T-helper 22 cell (primary cell): ENCODE results near the gene GABRD.

Experiments used
- DNase-seq: peaks from one replicate; pipeline ENCODE4 v3.0.0-alpha.2; 2020; ENCODE audit warnings: low read depth

Gene GABRD

DNA sequence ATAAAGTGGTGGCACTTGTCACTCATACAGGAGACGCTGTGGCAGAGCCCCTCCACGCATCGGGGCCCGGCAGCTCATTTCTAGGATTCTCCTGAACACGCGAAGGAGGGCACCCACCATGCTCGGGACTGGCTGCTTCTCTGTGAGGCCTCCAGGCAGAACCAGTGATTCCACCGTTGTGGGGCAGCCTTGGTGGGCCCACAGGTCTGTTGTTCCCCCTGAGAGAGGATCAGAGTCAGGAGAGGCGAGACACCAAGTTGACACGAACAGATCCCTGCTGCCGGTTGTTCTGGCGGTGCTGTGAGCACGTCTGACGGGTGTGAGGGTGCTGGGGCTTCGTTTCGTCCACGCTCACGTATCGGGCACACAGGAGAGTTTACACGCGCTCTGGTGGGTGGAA, 57.7 kb downstream of the GABRD start:
- no peak for DNase-seq

- no peak for DNase-seq
These were observed 59.0 kb downstream of the GABRD start for GRCh38 chr1:2078170-2078569.

DNA sequence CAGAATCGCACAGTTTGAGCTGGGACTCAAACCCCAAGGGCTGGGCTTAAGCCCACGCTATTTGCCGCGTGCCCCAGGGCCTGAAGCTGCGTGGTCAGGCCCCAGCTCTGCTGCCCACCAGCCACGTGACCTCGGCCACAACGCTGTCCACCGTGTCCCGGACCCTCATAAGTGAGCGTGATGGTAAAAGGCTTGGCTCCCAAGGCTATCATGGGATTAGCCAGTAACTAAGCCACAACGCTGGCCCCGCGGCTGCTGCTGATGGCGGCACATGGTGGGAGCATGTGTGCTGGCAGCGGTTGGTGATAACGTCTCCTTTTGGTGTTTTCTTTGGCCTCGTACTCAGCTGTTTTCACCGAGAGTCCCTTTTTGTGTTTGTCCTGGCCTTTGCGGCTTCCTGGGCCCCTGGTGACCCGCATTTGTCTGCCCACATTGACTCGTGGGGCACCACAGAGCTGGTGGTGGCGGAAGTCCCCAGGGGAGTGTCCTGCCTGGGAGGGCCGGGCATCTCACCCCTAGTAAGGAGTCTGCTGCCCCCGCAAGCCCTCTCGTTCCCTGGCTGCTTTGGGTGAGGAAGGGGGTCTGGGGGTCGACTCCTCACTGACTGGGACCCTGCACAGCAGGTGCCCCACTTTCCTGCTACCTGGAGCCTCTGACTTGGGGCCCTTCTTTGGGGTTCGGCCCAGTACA, 60.4 kb downstream of the GABRD start:
- no peak for DNase-seq

GRCh38 chr1:2080140-2080539, 61.0 kb downstream of the GABRD start:
- DNase-seq: no peak
